Islet of Langerhans (tissue), 1 donor: ENCODE data around the gene DNAH2.

Experiments used
- FAIRE-seq: peaks from one replicate; lab custom pipeline; 2011; peaks lifted over from hg19 to GRCh38; lab: Jason Lieb, UNC

DNAH2 gene

GRCh38 chr17:7822126-7822525 is 104.6 kb downstream of the DNAH2 start:
- no peak for FAIRE-seq

- no peak for FAIRE-seq
These were observed 106.0 kb downstream of the DNAH2 start for GRCh38 chr17:7823581-7824001.

GRCh38 chr17:7824021-7824924 is 106.7 kb downstream of the DNAH2 start:
- no peak for FAIRE-seq

- no peak for FAIRE-seq
These were observed 107.9 kb downstream of the DNAH2 start for GRCh38 chr17:7825206-7825990.

- FAIRE-seq = no peak
These were observed 113.1 kb downstream of the DNAH2 start for GRCh38 chr17:7830616-7831015.

- no peak for FAIRE-seq
These were observed 113.7 kb downstream of the DNAH2 start for GRCh38 chr17:7831233-7831632.

- no peak for FAIRE-seq
These were observed 114.9 kb downstream of the DNAH2 start for GRCh38 chr17:7832431-7832830.

GRCh38 chr17:7833011-7833794 is 115.7 kb downstream of the DNAH2 start:
- FAIRE-seq = no peak

GRCh38 chr17:7833795-7834541 is 116.4 kb downstream of the DNAH2 start, which contains the start of gene KDM6B:
Gene KDM6B (plus strand): TSS chr17:7834217. CDS start chr17:7845555, 11,338 bp downstream.
- FAIRE-seq = no peak

- FAIRE-seq = no peak
These were observed 117.0 kb downstream of the DNAH2 start for GRCh38 chr17:7834542-7834956.

- peak; percentile 55 for FAIRE-seq
These were observed 117.6 kb downstream of the DNAH2 start for GRCh38 chr17:7834957-7835813.

GRCh38 chr17:7835814-7836595 is 118.5 kb downstream of the DNAH2 start:
- no peak for FAIRE-seq

- FAIRE-seq = no peak
These were observed 119.3 kb downstream of the DNAH2 start for GRCh38 chr17:7836596-7837407.

GRCh38 chr17:7837408-7838088 is 120.0 kb downstream of the DNAH2 start:
- no peak for FAIRE-seq

GRCh38 chr17:7838090-7839075 is 120.8 kb downstream of the DNAH2 start:
- FAIRE-seq = no peak

- FAIRE-seq = no peak
These were observed 121.8 kb downstream of the DNAH2 start for GRCh38 chr17:7839190-7839875.
